Liver (tissue), 9 donors: ENCODE measurements around the gene SPATA31E1. TPM values are rescaled to one million over a fixed set of nuclear protein-coding genes. Genes with fewer than 3 reads are reported as not detected.

Source experiments
- DNase-seq: peaks from one replicate; pipeline ENCODE4 v3.0.0-alpha.2; 2017; ENCODE audit warnings: low spot score
- H3K27ac ChIP-seq, 2 donors: one replicate each; pipeline ENCODE4 v1.7.0; 2013; ENCODE audit warnings: inconsistent platforms in 2 of 2, low read length in 2 of 2, control low read depth in 1 of 2, low read depth in 1 of 2, mild to moderate bottlenecking in 1 of 2
- H3K27me3 ChIP-seq, 4 donors: one replicate each; pipeline versions ENCODE4 v1.6.1 to v1.7.0; 2013; ENCODE audit warnings: low read length in 3 of 4, inconsistent platforms in 1 of 4, mild to moderate bottlenecking in 1 of 4, moderate library complexity in 1 of 4; ENCODE audit not compliant: control insufficient read depth in 4 of 4, insufficient read depth in 4 of 4
- H3K36me3 ChIP-seq, 4 donors: one replicate each; pipeline versions ENCODE4 v1.6.1 to v1.7.0; 2013; ENCODE audit warnings: low read length in 3 of 4, mild to moderate bottlenecking in 3 of 4, low read depth in 1 of 4, moderate library complexity in 1 of 4; ENCODE audit not compliant: control insufficient read depth in 4 of 4, insufficient read depth in 3 of 4
- H3K4me1 ChIP-seq, 4 donors: one replicate each; pipeline versions ENCODE4 v1.6.1 to v1.7.0; 2013; ENCODE audit warnings: low read length in 3 of 4, mild to moderate bottlenecking in 3 of 4, moderate library complexity in 1 of 4; ENCODE audit not compliant: control insufficient read depth in 4 of 4, insufficient read depth in 4 of 4
- H3K4me3 ChIP-seq, 3 donors: one replicate each; pipeline versions ENCODE4 v1.6.1 to v1.7.0; 2013; ENCODE audit warnings: low read length in 3 of 3, control low read depth in 1 of 3, low read depth in 1 of 3, mild to moderate bottlenecking in 1 of 3
- H3K9ac ChIP-seq, 2 donors: one replicate each; pipeline ENCODE4 v1.7.0; 2013; ENCODE audit warnings: low read length in 2 of 2, mild to moderate bottlenecking in 2 of 2, moderate library complexity in 2 of 2, control low read depth in 1 of 2, low read depth in 1 of 2
- H3K9me3 ChIP-seq, 4 donors: one replicate each; pipeline versions ENCODE4 v1.6.1 to v1.7.0; 2013; ENCODE audit warnings: low read length in 3 of 4; ENCODE audit not compliant: control insufficient read depth in 4 of 4
- EGR1 ChIP-seq, 2 donors: IDR thresholded peaks; 2 replicates each; pipeline ENCODE4 v1.6.1; 2016 to 2018; ENCODE audit warnings: antibody characterized with exemption in 2 of 2, low read depth in 2 of 2
- FOXA1 ChIP-seq: IDR thresholded peaks from 2 replicates; pipeline ENCODE4 v1.6.1; 2016; ENCODE audit warnings: antibody characterized with exemption
- GABPA ChIP-seq, 2 donors: IDR thresholded peaks in 1 of 2; conservative IDR thresholded peaks in 1 of 2; 2 replicates each; pipeline ENCODE4 v1.6.1; 2016; ENCODE audit warnings: antibody characterized with exemption in 2 of 2, mild to moderate bottlenecking in 1 of 2, moderate library complexity in 1 of 2
- HNF4A ChIP-seq, 2 donors: conservative IDR thresholded peaks; 2 replicates each; pipeline ENCODE4 v1.6.1; 2016; ENCODE audit warnings: antibody characterized with exemption in 2 of 2, mild to moderate bottlenecking in 2 of 2
- HNF4G ChIP-seq: IDR thresholded peaks from 2 replicates; pipeline ENCODE4 v1.6.1; 2016; ENCODE audit warnings: antibody characterized with exemption
- JUND ChIP-seq, 2 donors: IDR thresholded peaks; 2 replicates each; pipeline ENCODE4 v1.6.1; 2016; ENCODE audit warnings: antibody characterized with exemption in 2 of 2
- NR2F2 ChIP-seq: IDR thresholded peaks from 2 replicates; pipeline ENCODE4 v1.6.1; 2016; ENCODE audit warnings: antibody characterized with exemption
- RAD21 ChIP-seq, 2 donors: IDR thresholded peaks; 2 replicates each; pipeline ENCODE4 v1.6.1; 2016; ENCODE audit warnings: antibody characterized with exemption in 2 of 2, mild to moderate bottlenecking in 2 of 2
- RXRA ChIP-seq, 2 donors: IDR thresholded peaks; 2 replicates each; pipeline ENCODE4 v1.6.1; 2017 to 2018; ENCODE audit warnings: antibody characterized with exemption in 2 of 2, mild to moderate bottlenecking in 1 of 2
- SP1 ChIP-seq: IDR thresholded peaks from 2 replicates; pipeline ENCODE4 v1.6.1; 2018; ENCODE audit warnings: antibody characterized with exemption, mild to moderate bottlenecking
- TAF1 ChIP-seq: conservative IDR thresholded peaks from 2 replicates; pipeline ENCODE4 v1.6.1; 2016; ENCODE audit warnings: antibody characterized with exemption, mild to moderate bottlenecking
- YY1 ChIP-seq: IDR thresholded peaks from 2 replicates; pipeline ENCODE4 v1.6.1; 2016; ENCODE audit warnings: antibody characterized with exemption, mild to moderate bottlenecking
- WGBS: extraction: QIAGEN DNeasy Blood & Tissue Kit; methylation state at CpG from one replicate; pipeline ENCODE4 v1.1.7; 2013; 5-methylcytosine and 5-hydroxymethylcytosine counted together
- polyA plus RNA-seq, 2 donors: library from polyadenylated mRNA; stranded (reverse) in 1 of 2; unstranded in 1 of 2; fragments of 200-250 nt in 1 of 2; fragments of >200 nt in 1 of 2; fragmentation: Nextera tagmentation in 1 of 2; extraction: Ambion mirVana in 1 of 2; gene quantifications; one replicate each; pipeline versions ENCODE4 v1.2.1 to v1.2.3, GENCODE V29; 2013 to 2015
- total RNA-seq, 2 donors: library from RNA; depleted of rRNA; stranded (reverse); fragments of >200 nt; gene quantifications; one replicate each; pipeline ENCODE4 v1.2.3, GENCODE V29; 2014
- TF ChIP-seq, protein P1 (sequence below): IDR thresholded peaks from 2 replicates; pipeline ENCODE4 v1.6.1; 2016; ENCODE audit warnings: antibody characterized with exemption
- TF ChIP-seq, protein P2 (sequence below): IDR thresholded peaks from 2 replicates; pipeline ENCODE4 v1.6.1; 2016; ENCODE audit warnings: antibody characterized with exemption, mild to moderate bottlenecking
- TF ChIP-seq, protein P3 (sequence below): fragments of 150-350 bp; IDR thresholded peaks from 2 replicates; pipeline ENCODE4 v1.5.1; 2017; ENCODE audit warnings: improper control_type of control experiment, low read depth, low read length; ENCODE audit not compliant: missing input control
- TF ChIP-seq, protein P4 (sequence below): IDR thresholded peaks from 2 replicates; pipeline ENCODE4 v1.6.1; 2016; ENCODE audit warnings: antibody characterized with exemption
- donor health status: healthy.
- donor health status: healthy.
- donor health status: healthy.
- donor health status: healthy.
- donor health status: healthy.

Gene SPATA31E1
- total and polyA plus RNA-seq, 4 donors = not detected

DNA sequence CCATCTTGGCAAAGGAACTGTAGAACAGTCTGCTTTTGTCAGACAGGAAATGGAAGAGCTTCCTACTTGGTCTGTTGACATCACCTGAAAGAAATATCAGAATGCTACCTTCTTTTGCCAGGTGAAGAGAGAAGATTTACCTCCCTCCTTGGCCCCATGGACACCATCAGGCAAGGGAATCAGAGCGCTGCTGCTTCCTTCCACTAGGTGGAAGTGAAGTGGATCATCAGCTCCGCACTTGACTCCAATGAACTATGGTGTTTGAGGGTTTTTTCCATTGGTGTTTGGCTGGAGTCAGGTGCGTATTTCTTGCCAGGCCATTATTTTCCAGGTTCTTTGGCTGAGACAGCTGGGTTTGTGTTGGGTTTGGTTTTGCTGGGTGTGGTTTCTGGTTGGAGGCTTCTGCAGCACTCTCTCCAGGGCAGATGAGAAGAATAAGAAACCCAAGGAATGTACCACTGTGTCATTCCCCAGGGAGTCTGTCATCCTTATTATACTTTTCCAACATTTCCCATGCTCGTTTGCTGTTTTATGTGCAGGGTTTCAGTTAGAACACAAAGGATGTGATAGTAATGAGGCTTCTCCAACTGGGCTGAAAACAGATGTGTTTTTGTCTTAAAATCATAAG, 12.4 kb downstream of the SPATA31E1 start:
- 86% methylated on average over 4 of the region's 4 CpGs for WGBS
- DNase-seq = no peak
- H3K27ac ChIP-seq = no peak overlapping the region
- TF ChIP-seq, protein P1, sequence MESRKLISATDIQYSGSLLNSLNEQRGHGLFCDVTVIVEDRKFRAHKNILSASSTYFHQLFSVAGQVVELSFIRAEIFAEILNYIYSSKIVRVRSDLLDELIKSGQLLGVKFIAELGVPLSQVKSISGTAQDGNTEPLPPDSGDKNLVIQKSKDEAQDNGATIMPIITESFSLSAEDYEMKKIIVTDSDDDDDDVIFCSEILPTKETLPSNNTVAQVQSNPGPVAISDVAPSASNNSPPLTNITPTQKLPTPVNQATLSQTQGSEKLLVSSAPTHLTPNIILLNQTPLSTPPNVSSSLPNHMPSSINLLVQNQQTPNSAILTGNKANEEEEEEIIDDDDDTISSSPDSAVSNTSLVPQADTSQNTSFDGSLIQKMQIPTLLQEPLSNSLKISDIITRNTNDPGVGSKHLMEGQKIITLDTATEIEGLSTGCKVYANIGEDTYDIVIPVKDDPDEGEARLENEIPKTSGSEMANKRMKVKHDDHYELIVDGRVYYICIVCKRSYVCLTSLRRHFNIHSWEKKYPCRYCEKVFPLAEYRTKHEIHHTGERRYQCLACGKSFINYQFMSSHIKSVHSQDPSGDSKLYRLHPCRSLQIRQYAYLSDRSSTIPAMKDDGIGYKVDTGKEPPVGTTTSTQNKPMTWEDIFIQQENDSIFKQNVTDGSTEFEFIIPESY = no peak
- TF ChIP-seq, protein P2, sequence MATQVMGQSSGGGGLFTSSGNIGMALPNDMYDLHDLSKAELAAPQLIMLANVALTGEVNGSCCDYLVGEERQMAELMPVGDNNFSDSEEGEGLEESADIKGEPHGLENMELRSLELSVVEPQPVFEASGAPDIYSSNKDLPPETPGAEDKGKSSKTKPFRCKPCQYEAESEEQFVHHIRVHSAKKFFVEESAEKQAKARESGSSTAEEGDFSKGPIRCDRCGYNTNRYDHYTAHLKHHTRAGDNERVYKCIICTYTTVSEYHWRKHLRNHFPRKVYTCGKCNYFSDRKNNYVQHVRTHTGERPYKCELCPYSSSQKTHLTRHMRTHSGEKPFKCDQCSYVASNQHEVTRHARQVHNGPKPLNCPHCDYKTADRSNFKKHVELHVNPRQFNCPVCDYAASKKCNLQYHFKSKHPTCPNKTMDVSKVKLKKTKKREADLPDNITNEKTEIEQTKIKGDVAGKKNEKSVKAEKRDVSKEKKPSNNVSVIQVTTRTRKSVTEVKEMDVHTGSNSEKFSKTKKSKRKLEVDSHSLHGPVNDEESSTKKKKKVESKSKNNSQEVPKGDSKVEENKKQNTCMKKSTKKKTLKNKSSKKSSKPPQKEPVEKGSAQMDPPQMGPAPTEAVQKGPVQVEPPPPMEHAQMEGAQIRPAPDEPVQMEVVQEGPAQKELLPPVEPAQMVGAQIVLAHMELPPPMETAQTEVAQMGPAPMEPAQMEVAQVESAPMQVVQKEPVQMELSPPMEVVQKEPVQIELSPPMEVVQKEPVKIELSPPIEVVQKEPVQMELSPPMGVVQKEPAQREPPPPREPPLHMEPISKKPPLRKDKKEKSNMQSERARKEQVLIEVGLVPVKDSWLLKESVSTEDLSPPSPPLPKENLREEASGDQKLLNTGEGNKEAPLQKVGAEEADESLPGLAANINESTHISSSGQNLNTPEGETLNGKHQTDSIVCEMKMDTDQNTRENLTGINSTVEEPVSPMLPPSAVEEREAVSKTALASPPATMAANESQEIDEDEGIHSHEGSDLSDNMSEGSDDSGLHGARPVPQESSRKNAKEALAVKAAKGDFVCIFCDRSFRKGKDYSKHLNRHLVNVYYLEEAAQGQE = no peak
- TF ChIP-seq FOXA1 (no peak), TAF1 (no peak), GABPA (IDR thresholded peaks at IDR 0.05 in 1 of 2, conservative IDR thresholded peaks at IDR 0.05 in 1 of 2) (no peak), NR2F2 (no peak), JUND (IDR thresholded peaks at IDR 0.05) (no peak), EGR1 (IDR thresholded peaks at IDR 0.05; ENCODE audit: low read depth in 2 of 2) (no peak), RAD21 (IDR thresholded peaks at IDR 0.05) (no peak), HNF4G (no peak), YY1 (no peak)
- TF ChIP-seq, protein P3, sequence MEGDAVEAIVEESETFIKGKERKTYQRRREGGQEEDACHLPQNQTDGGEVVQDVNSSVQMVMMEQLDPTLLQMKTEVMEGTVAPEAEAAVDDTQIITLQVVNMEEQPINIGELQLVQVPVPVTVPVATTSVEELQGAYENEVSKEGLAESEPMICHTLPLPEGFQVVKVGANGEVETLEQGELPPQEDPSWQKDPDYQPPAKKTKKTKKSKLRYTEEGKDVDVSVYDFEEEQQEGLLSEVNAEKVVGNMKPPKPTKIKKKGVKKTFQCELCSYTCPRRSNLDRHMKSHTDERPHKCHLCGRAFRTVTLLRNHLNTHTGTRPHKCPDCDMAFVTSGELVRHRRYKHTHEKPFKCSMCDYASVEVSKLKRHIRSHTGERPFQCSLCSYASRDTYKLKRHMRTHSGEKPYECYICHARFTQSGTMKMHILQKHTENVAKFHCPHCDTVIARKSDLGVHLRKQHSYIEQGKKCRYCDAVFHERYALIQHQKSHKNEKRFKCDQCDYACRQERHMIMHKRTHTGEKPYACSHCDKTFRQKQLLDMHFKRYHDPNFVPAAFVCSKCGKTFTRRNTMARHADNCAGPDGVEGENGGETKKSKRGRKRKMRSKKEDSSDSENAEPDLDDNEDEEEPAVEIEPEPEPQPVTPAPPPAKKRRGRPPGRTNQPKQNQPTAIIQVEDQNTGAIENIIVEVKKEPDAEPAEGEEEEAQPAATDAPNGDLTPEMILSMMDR = no peak
- TF ChIP-seq, protein P4, sequence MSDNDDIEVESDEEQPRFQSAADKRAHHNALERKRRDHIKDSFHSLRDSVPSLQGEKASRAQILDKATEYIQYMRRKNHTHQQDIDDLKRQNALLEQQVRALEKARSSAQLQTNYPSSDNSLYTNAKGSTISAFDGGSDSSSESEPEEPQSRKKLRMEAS = no peak
- no peaks in the 10 kb centered on the region for H3K9me3 ChIP-seq
- no peaks in the 10 kb centered on the region for H3K27me3 ChIP-seq
- no peaks in the 10 kb centered on the region for H3K4me1 ChIP-seq
- no peak overlapping the region for H3K9ac ChIP-seq
- no peak overlapping the region for H3K4me3 ChIP-seq
- no peaks in the 10 kb centered on the region for H3K36me3 ChIP-seq

DNA sequence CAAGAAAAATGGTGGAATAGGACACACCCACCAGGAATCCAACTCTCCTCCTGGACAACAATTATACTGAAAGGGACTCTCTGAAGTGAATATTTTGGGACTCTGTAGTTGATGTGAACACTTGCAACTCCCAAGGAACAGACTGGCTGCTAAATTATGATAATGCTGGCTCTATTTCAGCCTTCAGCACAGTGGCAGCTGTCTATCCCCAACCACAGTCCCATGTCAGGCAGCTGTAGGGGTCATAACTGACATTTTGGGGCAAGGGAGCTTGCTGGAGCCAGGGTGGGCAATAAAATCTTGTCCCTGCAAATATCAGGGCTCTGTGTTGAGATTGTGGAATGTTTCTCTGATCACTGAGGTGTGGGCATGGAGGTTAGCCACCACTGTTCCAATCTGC, 14.2 kb downstream of the SPATA31E1 start:
- no peak for TF ChIP-seq RXRA (IDR thresholded peaks at IDR 0.05)
- no peak for TF ChIP-seq FOXA1
- no peak for TF ChIP-seq JUND (IDR thresholded peaks at IDR 0.05)
- TF ChIP-seq GABPA (IDR thresholded peaks at IDR 0.05 in 1 of 2, conservative IDR thresholded peaks at IDR 0.05 in 1 of 2) = no peak
- TF ChIP-seq HNF4G = no peak
- TF ChIP-seq SP1 = no peak
- no peak for TF ChIP-seq HNF4A (conservative IDR thresholded peaks at IDR 0.05)
- TF ChIP-seq, protein P2 = no peak
- TF ChIP-seq EGR1 (IDR thresholded peaks at IDR 0.05; ENCODE audit: low read depth in 2 of 2) = no peak
- TF ChIP-seq, protein P3 = no peak
- Histone ChIP-seq H3K4me3 (no peak overlapping the region), H3K36me3 (no peaks in the 10 kb centered on the region), H3K4me1 (no peaks in the 10 kb centered on the region), H3K27me3 (no peaks in the 10 kb centered on the region), H3K9me3 (no peaks in the 10 kb centered on the region), H3K27ac (no peak overlapping the region), H3K9ac (no peak overlapping the region)
- DNase-seq = no peak
